Kasumi-1 (cell line): ENCODE measurements around the gene CFLAR.
"Not testable (repeated sequence)": the region's sequence is repeated elsewhere in the genome, so short reads cannot be mapped to it uniquely, and the experiment has no call there.

Experiments used
- DNase-seq, 2 experiments: peaks; one replicate each; lab custom pipeline; 2025; lab: John Stamatoyannopoulos, UW

Gene CFLAR

GRCh38 chr2:201149064-201149820 is 33.3 kb downstream of the CFLAR start:
- no peak for DNase-seq

- not testable (repeated sequence) for DNase-seq
Observed at GRCh38 chr2:201149821-201150165, 33.8 kb downstream of the CFLAR start.

- no peak for DNase-seq
Observed at GRCh38 chr2:201150454-201151020, 34.6 kb downstream of the CFLAR start.

- peak; percentile 62 to 67 for DNase-seq
Observed at GRCh38 chr2:201151127-201151981, 35.4 kb downstream of the CFLAR start.

- DNase-seq: no peak
Observed at GRCh38 chr2:201152517-201152916, 36.6 kb downstream of the CFLAR start.

GRCh38 chr2:201152999-201153815 is 37.2 kb downstream of the CFLAR start:
- DNase-seq: no peak

GRCh38 chr2:201154615-201155399 is 38.8 kb downstream of the CFLAR start:
- no peak for DNase-seq

- no peak for DNase-seq
Observed at GRCh38 chr2:201156036-201156435, 40.1 kb downstream of the CFLAR start.

- no peak for DNase-seq
Observed at GRCh38 chr2:201156640-201157039, 40.7 kb downstream of the CFLAR start.

- peak; percentile 88 to 96 for DNase-seq
Observed at GRCh38 chr2:201157694-201158093, 41.7 kb downstream of the CFLAR start.

GRCh38 chr2:201158111-201158929 is 42.4 kb downstream of the CFLAR start:
- DNase-seq: peak; percentile 100

- DNase-seq: no peak
Observed at GRCh38 chr2:201164166-201164565, 48.2 kb downstream of the CFLAR start.

GRCh38 chr2:201167546-201167945 is 51.6 kb downstream of the CFLAR start:
- DNase-seq: no peak

GRCh38 chr2:201168496-201168895 is 52.5 kb downstream of the CFLAR start:
- DNase-seq: peak; percentile 37 to 65

GRCh38 chr2:201171259-201171814 is 55.4 kb downstream of the CFLAR start:
- no peak for DNase-seq

GRCh38 chr2:201172279-201172678 is 56.3 kb downstream of the CFLAR start:
- no peak for DNase-seq

- DNase-seq: no peak
Observed at GRCh38 chr2:201174687-201175086, 58.7 kb downstream of the CFLAR start.

GRCh38 chr2:201176081-201176481 is 60.1 kb downstream of the CFLAR start:
- no peak for DNase-seq

- peak in 1 of 2 experiments; percentile 11 for DNase-seq
Observed at GRCh38 chr2:201180010-201180409, 64.0 kb downstream of the CFLAR start.
